HepG2 (cell line): ENCODE measurements around the gene DLST. TPM values are rescaled to one million over a fixed set of nuclear protein-coding genes. Genes with fewer than 3 reads are reported as not detected.

Source experiments
- ARNTL ChIP-seq: sonication (generic); formaldehyde crosslinking; IDR thresholded peaks from 2 replicates; pipeline ENCODE4 v1.4.0; 2020; ENCODE audit warnings: mild to moderate bottlenecking, missing genetic modification reagents
- ATF4 ChIP-seq, 2 experiments: fragments of 450-650 bp in 1 of 2; sonication (generic) in 1 of 2; formaldehyde crosslinking; IDR thresholded peaks; 2 replicates each; pipeline versions ENCODE4 v1.5.0 to v1.8.0; 2020 to 2022; ENCODE audit warnings: mild to moderate bottlenecking in 1 of 2, missing genetic modification reagents in 1 of 2
- CENPX ChIP-seq: sonication (generic); formaldehyde crosslinking; IDR thresholded peaks from 2 replicates; pipeline ENCODE4 v1.9.0; 2021; ENCODE audit warnings: mild to moderate bottlenecking, missing genetic modification reagents, moderate library complexity
- GZF1 ChIP-seq: sonication (generic); formaldehyde crosslinking; IDR thresholded peaks from 2 replicates; pipeline ENCODE4 v1.5.1; 2020; ENCODE audit warnings: mild to moderate bottlenecking, missing genetic modification reagents
- HNRNPL ChIP-seq: fragments of 200-400 bp; formaldehyde crosslinking; IDR thresholded peaks from 2 replicates; pipeline ENCODE4 v1.6.1; 2017; ENCODE audit warnings: mild to moderate bottlenecking, low read depth, low read length
- IRX3 ChIP-seq: sonication (generic); formaldehyde crosslinking; IDR thresholded peaks from 2 replicates; pipeline ENCODE4 v1.8.1; 2023; ENCODE audit warnings: mild to moderate bottlenecking, low read depth, missing genetic modification reagents, borderline replicate concordance
- KLF16 ChIP-seq, 2 experiments: sonication (generic) in 1 of 2; formaldehyde crosslinking in 1 of 2; IDR thresholded peaks; 2 replicates each; pipeline versions ENCODE4 v1.6.1 to v1.8.0; 2016 to 2023; ENCODE audit warnings: missing genetic modification reagents in 2 of 2, missing compliant biosample characterization in 1 of 2
- MIXL1 ChIP-seq: IDR thresholded peaks from 2 replicates; pipeline ENCODE4 v1.6.1; 2016
- NR2F2 ChIP-seq: IDR thresholded peaks from 2 replicates; pipeline ENCODE4 v1.6.1; 2012; ENCODE audit warnings: low read depth, inconsistent platforms, borderline replicate concordance
- PRDM15 ChIP-seq: sonication (generic); formaldehyde crosslinking; IDR thresholded peaks from 2 replicates; pipeline ENCODE4 v1.4.0; 2020; ENCODE audit warnings: missing genetic modification reagents
- REPIN1 ChIP-seq: sonication (generic); formaldehyde crosslinking; IDR thresholded peaks from 2 replicates; pipeline ENCODE4 v1.8.0; 2022; ENCODE audit warnings: missing genetic modification reagents, low read depth, mild to moderate bottlenecking, borderline replicate concordance
- RFX5 ChIP-seq: IDR thresholded peaks from 2 replicates; pipeline ENCODE4 v1.6.1; 2011; ENCODE audit warnings: low read depth, low read length, improper control_type of control experiment
- STAG1 ChIP-seq: sonication (generic); formaldehyde crosslinking; IDR thresholded peaks from 2 replicates; pipeline ENCODE4 v1.4.0; 2020; ENCODE audit warnings: missing genetic modification reagents
- THRA ChIP-seq: sonication (generic); formaldehyde crosslinking; IDR thresholded peaks from 2 replicates; pipeline ENCODE4 v1.4.0; 2020; ENCODE audit warnings: missing genetic modification reagents, borderline replicate concordance
- ZNF225 ChIP-seq: sonication (generic); formaldehyde crosslinking; IDR thresholded peaks from 2 replicates; pipeline ENCODE4 v1.4.0; 2020; ENCODE audit warnings: mild to moderate bottlenecking, missing genetic modification reagents
- ZNF44 ChIP-seq: sonication (generic); formaldehyde crosslinking; IDR thresholded peaks from 2 replicates; pipeline ENCODE4 v1.5.1; 2020; ENCODE audit warnings: mild to moderate bottlenecking, missing genetic modification reagents
- ZNF549 ChIP-seq: sonication (generic); formaldehyde crosslinking; IDR thresholded peaks from 2 replicates; pipeline ENCODE4 v1.5.0; 2020; ENCODE audit warnings: missing genetic modification reagents
- ZNF891 ChIP-seq: sonication (generic); formaldehyde crosslinking; IDR thresholded peaks from 2 replicates; pipeline ENCODE4 v1.5.0; 2020; ENCODE audit warnings: mild to moderate bottlenecking, missing genetic modification reagents
- polyA plus RNA-seq, 8 experiments: library from polyadenylated mRNA; depleted of rRNA in 3 of 8; stranded (reverse) in 7 of 8; unstranded in 1 of 8; fragments of >200 nt; fragmentation: Illumina TruSeq in 4 of 8; extraction: Trizol in 4 of 8; gene quantifications; 2 replicates each; pipeline versions ENCODE4 v1.2.1 to v1.2.3, GENCODE V29; 2011 to 2016; ENCODE audit warnings: low read depth in 4 of 8, missing spikeins in 1 of 8, mixed read lengths in 1 of 8; ENCODE audit not compliant: insufficient read depth in 1 of 8
- total RNA-seq, 5 experiments: library from RNA; depleted of rRNA; stranded (reverse); fragments of >200 nt; fragmentation: Illumina TruSeq; extraction: Trizol; gene quantifications; 2 replicates each; pipeline ENCODE4 v1.2.3, GENCODE V29; 2016; ENCODE audit warnings: low read depth in 1 of 5
- TF ChIP-seq, protein P1 (sequence below): sonication (generic); formaldehyde crosslinking; IDR thresholded peaks from 2 replicates; pipeline ENCODE4 v1.4.0; 2020; ENCODE audit warnings: missing genetic modification reagents, borderline replicate concordance

DLST gene
- total and polyA plus RNA-seq, 2 of the 13 experiments (the other 11 are each of a cell fraction or from before 2014, with no cell fraction given): 56.5 to 94.3 TPM

DNA sequence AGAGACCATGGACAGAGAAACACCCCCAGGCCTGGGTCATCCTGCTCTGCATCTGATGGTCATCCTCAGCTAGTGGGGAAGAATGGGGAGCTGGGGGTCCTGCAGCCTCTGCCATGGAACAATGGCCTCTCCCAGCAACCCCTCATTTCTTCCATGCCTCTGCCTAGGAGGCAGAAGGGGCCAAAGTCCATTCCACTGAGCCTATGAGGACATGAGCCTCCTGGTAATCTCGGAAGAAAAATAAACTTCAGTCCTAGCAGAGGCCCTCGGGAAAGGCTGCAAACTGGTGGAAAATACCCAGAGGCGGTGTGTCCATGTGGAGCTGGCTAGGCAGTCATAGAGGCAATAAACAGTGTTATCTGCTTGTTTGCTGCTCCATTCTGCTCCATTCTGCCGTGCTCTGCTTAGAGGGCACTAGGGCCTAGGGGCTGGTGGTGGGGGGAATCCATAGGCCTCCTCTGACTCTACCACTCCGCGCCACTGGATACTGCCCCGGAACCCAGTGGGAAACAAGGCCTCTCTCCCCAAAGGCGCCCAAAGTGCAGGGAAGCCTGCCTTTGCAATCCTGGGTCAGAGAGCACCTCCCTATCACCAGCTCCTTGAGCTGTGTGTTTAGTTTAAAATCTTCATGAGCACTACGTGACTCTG is 69.2 kb downstream of the DLST start (continued):
- TF ChIP-seq, protein P1, sequence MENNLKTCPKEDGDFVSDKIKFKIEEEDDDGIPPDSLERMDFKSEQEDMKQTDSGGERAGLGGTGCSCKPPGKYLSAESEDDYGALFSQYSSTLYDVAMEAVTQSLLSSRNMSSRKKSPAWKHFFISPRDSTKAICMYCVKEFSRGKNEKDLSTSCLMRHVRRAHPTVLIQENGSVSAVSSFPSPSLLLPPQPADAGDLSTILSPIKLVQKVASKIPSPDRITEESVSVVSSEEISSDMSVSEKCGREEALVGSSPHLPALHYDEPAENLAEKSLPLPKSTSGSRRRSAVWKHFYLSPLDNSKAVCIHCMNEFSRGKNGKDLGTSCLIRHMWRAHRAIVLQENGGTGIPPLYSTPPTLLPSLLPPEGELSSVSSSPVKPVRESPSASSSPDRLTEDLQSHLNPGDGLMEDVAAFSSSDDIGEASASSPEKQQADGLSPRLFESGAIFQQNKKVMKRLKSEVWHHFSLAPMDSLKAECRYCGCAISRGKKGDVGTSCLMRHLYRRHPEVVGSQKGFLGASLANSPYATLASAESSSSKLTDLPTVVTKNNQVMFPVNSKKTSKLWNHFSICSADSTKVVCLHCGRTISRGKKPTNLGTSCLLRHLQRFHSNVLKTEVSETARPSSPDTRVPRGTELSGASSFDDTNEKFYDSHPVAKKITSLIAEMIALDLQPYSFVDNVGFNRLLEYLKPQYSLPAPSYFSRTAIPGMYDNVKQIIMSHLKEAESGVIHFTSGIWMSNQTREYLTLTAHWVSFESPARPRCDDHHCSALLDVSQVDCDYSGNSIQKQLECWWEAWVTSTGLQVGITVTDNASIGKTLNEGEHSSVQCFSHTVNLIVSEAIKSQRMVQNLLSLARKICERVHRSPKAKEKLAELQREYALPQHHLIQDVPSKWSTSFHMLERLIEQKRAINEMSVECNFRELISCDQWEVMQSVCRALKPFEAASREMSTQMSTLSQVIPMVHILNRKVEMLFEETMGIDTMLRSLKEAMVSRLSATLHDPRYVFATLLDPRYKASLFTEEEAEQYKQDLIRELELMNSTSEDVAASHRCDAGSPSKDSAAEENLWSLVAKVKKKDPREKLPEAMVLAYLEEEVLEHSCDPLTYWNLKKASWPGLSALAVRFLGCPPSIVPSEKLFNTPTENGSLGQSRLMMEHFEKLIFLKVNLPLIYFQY (CRISPR knock-in tag): no peak
- TF ChIP-seq KLF16 (CRISPR knock-in tag; IDR thresholded peaks at IDR 0.05) (no peak), ZNF891 (no peak), ARNTL (CRISPR knock-in tag) (no peak), ZNF44 (no peak), ATF4 (CRISPR knock-in tag; IDR thresholded peaks at IDR 0.05) (no peak), ZNF549 (CRISPR knock-in tag) (no peak), THRA (CRISPR knock-in tag) (no peak; the same call in 1 of the 2 replicates), HNRNPL (no peak), RFX5 (no peak), MIXL1 (CRISPR knock-in tag) (peak; percentile 25; the same call in 1 of the 2 replicates), PRDM15 (CRISPR knock-in tag) (no peak), STAG1 (CRISPR knock-in tag) (no peak), ZNF225 (CRISPR knock-in tag) (no peak; the same call in 1 of the 2 replicates), CENPX (no peak), REPIN1 (CRISPR knock-in tag) (0 out of 2 replicates have a peak, but pooled peaks have one; percentile 25), GZF1 (no peak), IRX3 (no peak), NR2F2 (no peak)
